ENCODE measurements around the gene RHCE.
"Not testable (repeated sequence)": the region's sequence is repeated elsewhere in the genome, so short reads cannot be mapped to it uniquely, and the experiment has no call there.

The RHCE gene

GRCh38 chr1:25420715-25421114 is at the start of gene RHCE:
Gene RHCE (minus strand): TSS chr1:25420825. CDS start chr1:25420786, 39 bp downstream.
- in situ Hi-C loops (cut with MboI; ENCODE audit: low pct_unique_long_range_greater_than_20kb, low sequenced_read_pairs, unreplicated experiment); DNase-seq (ENCODE audit: low spot score): not testable (repeated sequence)

DNA sequence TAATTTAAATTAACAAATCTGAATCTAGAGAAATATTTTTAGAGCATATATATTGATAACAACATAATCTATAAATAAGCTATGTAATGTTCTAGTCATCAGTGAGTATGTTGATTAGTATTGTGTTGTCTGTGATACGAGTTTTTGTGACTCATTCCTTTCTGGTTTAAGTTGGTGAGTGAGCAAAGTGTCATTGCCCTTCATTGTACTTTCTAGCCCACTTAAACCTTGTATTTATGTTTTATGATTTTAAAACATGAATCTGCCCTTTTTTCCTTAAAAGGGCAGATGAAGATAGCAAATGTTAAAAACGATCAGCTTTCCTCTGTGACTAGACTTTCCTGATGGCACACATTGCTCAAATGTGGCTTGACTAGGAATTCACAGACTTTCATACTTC is 48.6 kb upstream of the RHCE start:
- DNase-seq (ENCODE audit: low spot score): no peak
- TF ChIP-seq, protein P1, sequence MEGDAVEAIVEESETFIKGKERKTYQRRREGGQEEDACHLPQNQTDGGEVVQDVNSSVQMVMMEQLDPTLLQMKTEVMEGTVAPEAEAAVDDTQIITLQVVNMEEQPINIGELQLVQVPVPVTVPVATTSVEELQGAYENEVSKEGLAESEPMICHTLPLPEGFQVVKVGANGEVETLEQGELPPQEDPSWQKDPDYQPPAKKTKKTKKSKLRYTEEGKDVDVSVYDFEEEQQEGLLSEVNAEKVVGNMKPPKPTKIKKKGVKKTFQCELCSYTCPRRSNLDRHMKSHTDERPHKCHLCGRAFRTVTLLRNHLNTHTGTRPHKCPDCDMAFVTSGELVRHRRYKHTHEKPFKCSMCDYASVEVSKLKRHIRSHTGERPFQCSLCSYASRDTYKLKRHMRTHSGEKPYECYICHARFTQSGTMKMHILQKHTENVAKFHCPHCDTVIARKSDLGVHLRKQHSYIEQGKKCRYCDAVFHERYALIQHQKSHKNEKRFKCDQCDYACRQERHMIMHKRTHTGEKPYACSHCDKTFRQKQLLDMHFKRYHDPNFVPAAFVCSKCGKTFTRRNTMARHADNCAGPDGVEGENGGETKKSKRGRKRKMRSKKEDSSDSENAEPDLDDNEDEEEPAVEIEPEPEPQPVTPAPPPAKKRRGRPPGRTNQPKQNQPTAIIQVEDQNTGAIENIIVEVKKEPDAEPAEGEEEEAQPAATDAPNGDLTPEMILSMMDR (IDR thresholded peaks at IDR 0.05; ENCODE audit: extremely low read depth, insufficient read depth, missing control alignments): no peak
- in situ Hi-C loops (cut with MboI; ENCODE audit: low pct_unique_long_range_greater_than_20kb, low sequenced_read_pairs, unreplicated experiment): no loop called here

- no peak for DNase-seq (ENCODE audit: low spot score)
- TF ChIP-seq, protein P1 (IDR thresholded peaks at IDR 0.05; ENCODE audit: extremely low read depth, insufficient read depth, missing control alignments): no peak
- in situ Hi-C loops (cut with MboI; ENCODE audit: low pct_unique_long_range_greater_than_20kb, low sequenced_read_pairs, unreplicated experiment): no loop called here
Measured at GRCh38 chr1:25468033-25468432, 47.4 kb upstream of the RHCE start.

GRCh38 chr1:25467616-25468015 is 47.0 kb upstream of the RHCE start:
- TF ChIP-seq, protein P1 (IDR thresholded peaks at IDR 0.05; ENCODE audit: extremely low read depth, insufficient read depth, missing control alignments): no peak
- DNase-seq (ENCODE audit: low spot score): no peak
- in situ Hi-C loops (cut with MboI; ENCODE audit: low pct_unique_long_range_greater_than_20kb, low sequenced_read_pairs, unreplicated experiment): no loop called here

GRCh38 chr1:25467193-25467592 is 46.6 kb upstream of the RHCE start:
- TF ChIP-seq, protein P1 (IDR thresholded peaks at IDR 0.05; ENCODE audit: extremely low read depth, insufficient read depth, missing control alignments): no peak
- in situ Hi-C loops (cut with MboI; ENCODE audit: low pct_unique_long_range_greater_than_20kb, low sequenced_read_pairs, unreplicated experiment): no loop called here
- DNase-seq (ENCODE audit: low spot score): no peak

DNA sequence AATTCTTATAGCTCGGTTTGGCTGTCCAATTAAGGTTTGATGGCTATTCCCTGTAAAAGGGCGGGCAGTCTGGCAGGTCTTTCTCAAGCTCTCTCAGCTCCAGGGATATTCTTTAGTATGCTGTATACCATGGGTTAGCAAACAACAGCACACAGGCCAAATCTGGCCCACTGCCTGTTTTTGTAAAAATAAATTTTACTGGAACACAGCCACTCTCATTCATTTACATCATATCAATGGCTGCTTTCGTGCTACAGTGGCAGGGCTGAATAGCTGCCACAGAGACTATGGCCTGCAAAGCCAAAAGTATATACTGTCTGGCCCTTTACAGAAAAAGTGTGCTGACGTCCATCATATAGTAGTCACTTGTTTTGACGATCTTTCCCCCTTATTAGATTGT is 42.1 kb upstream of the RHCE start:
- in situ Hi-C loops (cut with MboI; ENCODE audit: low pct_unique_long_range_greater_than_20kb, low sequenced_read_pairs, unreplicated experiment): no loop called here
- TF ChIP-seq, protein P1 (IDR thresholded peaks at IDR 0.05; ENCODE audit: extremely low read depth, insufficient read depth, missing control alignments): no peak
- DNase-seq (ENCODE audit: low spot score): no peak

DNA sequence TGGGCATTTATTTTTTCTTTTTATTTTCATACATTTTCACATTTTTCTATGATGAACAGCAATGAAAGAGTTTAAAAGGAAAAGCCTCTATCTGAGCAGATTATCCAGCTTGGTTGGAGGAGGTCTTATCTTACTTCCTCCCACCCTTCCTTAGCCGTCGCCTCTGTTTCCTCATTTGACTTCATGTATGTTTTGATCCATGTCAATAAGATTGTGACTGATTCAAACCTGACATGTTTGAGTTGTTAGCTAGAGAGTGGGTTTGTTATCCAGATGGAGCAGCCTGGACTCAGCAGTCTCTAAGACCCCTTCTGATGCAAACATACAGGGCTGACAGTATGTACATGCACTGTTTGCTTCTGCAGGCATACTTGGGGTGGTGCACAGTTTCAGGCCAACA is 41.2 kb upstream of the RHCE start:
- TF ChIP-seq, protein P1 (IDR thresholded peaks at IDR 0.05; ENCODE audit: extremely low read depth, insufficient read depth, missing control alignments): no peak
- no peak for DNase-seq (ENCODE audit: low spot score)
- in situ Hi-C loops (cut with MboI; ENCODE audit: low pct_unique_long_range_greater_than_20kb, low sequenced_read_pairs, unreplicated experiment): no loop called here

DNA sequence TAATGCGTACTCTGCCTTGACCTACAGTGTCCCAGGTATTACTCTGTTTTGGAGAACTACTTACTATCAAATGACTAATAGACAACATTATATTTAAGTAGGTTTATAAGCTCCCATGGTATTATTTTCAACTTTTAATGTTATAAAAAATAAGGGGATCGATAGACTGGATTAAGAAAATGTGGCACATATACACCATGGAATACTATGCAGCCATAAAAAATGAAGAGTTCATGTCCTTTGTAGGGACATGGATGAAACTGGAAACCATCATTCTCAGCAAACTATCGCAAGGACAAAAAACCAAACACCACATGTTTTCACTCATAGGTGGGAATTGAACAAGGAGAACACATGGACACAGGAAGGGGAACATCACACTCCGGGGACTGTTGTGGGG is 40.2 kb upstream of the RHCE start:
- DNase-seq (ENCODE audit: low spot score); in situ Hi-C loops (cut with MboI; ENCODE audit: low pct_unique_long_range_greater_than_20kb, low sequenced_read_pairs, unreplicated experiment): not testable (repeated sequence)

Measured in GM13977 (cell line).